DMS 273 (cell line): Measurements from ENCODE around the gene RASL11A.
"Not testable (repeated sequence)": the region's sequence is repeated elsewhere in the genome, so short reads cannot be mapped to it uniquely, and the experiment has no call there.

Experiments used
- DNase-seq: peaks from one replicate; lab custom pipeline; 2025; ENCODE audit not compliant: unreplicated experiment; lab: John Stamatoyannopoulos, UW

Gene RASL11A, protein sequence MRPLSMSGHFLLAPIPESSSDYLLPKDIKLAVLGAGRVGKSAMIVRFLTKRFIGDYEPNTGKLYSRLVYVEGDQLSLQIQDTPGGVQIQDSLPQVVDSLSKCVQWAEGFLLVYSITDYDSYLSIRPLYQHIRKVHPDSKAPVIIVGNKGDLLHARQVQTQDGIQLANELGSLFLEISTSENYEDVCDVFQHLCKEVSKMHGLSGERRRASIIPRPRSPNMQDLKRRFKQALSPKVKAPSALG

GRCh38 chr13:27270594-27271520 lies at the start of gene RASL11A:
Gene RASL11A (plus strand): TSS chr13:27270830. CDS start chr13:27270945, 115 bp downstream.
- peak; percentile 90 for DNase-seq

- not testable (repeated sequence) for DNase-seq
Observed at GRCh38 chr13:27222100-27222499, 48.5 kb upstream of the RASL11A start.

- DNase-seq: no peak
Observed at GRCh38 chr13:27226991-27227390, 43.6 kb upstream of the RASL11A start.

DNA sequence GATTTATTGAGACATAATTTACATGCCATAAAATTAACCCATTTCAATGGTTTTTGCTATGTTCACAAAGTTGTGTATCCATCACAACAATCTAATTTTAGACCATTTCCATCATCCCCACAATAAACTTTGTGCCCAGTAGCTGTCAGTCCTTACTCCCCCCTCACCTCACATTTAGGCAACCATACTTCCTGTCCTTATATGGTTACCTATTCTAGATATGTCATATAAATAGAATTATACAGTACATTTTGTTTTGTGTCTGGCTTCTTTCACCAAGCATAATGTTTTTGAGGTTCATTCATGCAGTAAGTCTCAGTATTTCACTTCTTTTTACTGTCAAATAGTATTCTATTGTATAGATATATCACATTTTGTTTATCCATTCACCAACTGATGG lies 42.5 kb upstream of the RASL11A start:
- DNase-seq: no peak

GRCh38 chr13:27229642-27230041 lies 41.0 kb upstream of the RASL11A start:
- no peak for DNase-seq

DNA sequence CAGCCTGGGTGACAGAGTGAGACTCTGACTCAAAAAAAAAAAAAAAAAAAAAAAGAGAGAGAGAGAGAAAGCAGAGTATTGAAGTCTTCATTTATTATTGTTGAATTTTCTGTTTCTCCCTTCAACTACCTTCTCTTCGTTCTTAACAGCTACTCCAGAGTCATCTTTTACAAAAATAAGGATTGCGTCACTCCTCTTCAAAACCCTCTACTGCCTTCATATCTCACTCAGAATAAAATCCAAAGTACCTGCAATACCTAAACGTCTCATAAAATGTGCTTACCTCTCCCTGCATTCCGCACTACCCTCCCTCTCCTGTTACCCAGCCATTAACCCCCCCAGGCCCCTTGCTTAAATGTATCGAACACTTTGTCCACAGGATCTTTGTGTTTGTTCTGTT lies 36.7 kb upstream of the RASL11A start:
- no peak for DNase-seq

DNA sequence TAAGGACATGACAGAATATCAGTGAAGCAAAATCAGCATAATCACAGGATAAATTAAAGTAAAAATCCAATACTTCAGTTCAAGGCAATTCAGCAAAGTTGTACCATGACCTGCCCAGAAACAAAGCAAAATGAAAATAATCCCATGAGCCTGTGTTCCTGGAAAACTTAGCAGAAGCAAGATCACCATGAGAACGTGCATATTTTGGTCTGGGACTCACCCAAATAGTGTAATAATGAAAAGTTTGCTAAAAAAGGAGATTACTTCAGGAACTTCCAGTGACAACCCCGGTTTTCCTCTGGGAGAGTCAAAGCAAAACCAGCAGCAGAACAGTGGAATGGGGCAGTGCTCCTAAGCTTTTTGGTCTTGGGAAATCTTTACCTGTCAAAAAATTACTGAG lies 34.2 kb upstream of the RASL11A start:
- DNase-seq: no peak

- DNase-seq: no peak
Observed at GRCh38 chr13:27242702-27243101, 27.9 kb upstream of the RASL11A start.

DNA sequence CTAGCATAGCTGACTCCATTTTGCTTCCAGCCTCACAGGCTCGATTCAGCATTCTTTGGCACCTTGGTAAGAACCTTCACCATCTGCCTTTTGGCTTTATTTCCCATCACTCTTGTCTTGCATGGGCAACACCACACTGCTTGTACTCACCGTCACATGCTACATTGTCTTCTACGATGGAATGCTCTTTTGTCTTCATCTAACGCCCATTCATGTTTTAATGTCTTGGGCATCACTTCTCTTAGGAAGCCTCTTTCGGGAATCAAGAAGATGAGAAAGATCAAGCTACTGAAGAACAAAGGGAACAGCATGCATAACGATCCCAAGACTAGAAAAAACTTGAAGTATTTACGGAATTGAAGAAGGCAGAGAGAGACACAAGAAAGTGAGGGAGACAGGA lies 25.0 kb upstream of the RASL11A start:
- no peak for DNase-seq

DNA sequence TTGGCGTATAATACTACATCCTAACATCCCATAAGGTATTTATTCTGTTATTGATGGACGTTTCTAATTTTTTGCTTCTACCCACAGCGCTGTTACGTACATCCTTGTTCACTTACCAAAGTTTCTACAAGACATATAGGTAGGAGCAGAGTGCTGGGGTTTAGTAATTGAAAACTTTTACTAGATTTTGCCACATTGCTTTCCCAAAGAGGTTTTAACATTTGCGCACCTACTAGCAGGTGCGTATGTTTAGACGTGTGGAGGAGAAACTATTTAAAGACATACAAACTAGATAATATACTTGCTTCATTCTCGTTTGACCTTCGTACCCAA lies 19.8 kb upstream of the RASL11A start:
- no peak for DNase-seq

- peak; percentile 95 for DNase-seq
Observed at GRCh38 chr13:27251166-27252091, 19.2 kb upstream of the RASL11A start, which contains the start of gene RPL21. Gene RPL21 (plus strand): TSS chr13:27251558. CDS start chr13:27253777, 2,219 bp downstream.

DNA sequence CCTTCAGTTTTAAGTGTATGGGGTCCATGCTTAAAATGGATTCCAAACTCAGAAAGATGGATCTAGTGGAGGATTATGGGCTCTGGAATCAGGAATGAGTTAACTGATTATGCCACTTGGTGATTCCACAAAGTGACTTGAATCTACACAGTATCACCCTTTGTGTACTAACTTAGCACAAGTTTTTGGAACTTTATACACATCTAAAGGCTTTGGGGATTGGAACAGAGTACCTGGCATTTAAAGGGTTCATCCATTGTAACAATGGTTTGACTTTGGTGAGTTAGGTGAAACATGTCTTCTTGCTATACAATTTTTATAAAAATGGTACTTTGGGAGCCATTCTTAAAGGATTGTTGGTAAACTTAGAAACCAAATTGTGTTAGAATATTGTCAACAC lies 18.2 kb upstream of the RASL11A start:
- DNase-seq: peak; percentile 26

DNA sequence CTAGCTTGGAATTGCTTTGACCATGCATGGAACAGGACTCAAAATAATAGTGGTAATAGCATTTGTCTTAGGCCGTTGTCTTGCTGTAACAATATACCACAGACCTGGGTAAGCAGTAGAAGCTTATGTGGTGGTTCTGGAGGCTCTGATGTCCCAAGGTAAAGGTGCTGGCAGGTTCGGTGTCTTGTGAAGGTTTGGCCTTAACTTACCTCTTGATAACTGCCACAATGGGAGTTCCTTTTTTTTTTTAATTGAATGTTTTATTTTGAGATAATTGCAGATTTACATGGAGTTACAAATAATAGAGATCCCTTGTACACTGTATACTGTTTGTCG lies 13.4 kb upstream of the RASL11A start:
- peak; percentile 31 for DNase-seq

DNA sequence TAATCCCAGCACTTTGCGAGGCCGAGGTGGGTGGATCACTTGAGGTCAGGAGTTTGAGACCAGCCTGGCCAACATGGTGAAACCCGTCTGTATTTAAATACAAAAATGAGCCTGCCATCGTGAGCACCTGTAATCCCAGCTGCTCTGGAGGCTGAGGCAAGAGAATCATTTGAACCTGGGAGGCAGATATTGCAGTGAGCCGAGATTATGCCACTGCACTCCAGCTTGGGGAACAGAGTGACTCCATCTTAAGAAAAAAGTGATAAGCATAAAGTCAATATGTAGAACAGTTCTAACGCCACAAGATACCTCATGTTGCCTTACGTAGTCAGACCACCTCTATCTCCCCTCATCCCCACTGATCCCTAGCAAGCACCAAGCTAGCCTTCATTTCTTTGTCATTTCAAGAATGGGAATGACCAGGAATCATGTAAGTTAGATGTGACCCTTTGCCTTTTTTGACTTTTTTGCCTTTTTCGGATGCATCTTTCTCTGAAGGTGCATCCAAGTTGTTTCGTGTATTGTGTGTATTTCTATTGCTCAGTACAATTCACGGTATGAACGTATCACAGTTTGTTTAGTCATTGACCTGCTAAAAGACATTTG lies 12.9 kb upstream of the RASL11A start:
- DNase-seq: peak; percentile 48

DNA sequence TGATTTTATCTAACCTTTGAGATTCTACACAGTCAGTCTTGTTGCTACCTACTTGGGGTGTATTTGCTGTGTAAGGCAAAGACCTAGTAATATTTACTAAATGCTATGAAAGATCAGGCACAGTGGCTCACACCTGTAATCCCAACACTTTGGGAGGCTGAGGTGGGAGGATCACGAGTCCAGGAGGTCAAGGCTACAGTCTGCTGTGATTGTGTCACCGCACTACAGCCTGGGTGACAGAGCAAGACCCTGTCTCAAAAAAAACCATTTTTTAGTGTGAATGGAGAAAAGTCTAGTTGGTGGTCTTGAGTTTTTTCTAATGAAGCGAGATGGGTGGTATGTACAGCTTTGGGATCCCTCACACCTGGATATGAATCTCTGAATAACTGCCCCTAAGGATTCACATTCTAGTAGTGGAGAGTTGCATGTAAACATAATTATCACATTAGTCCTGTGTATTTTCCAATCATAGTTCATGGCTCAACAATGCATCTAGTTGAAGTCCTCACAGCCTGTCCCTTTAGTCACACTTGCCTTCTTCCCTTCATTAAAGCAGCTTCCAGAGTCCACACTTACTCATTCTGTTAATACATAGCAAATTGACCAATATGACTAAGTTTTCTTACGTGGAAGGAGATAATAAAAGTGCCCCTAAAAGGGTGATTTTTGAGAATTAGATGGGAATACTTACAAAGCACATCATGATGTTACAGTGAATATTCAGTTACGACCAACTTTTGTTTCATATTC lies 11.8 kb upstream of the RASL11A start:
- peak; percentile 48 for DNase-seq

DNA sequence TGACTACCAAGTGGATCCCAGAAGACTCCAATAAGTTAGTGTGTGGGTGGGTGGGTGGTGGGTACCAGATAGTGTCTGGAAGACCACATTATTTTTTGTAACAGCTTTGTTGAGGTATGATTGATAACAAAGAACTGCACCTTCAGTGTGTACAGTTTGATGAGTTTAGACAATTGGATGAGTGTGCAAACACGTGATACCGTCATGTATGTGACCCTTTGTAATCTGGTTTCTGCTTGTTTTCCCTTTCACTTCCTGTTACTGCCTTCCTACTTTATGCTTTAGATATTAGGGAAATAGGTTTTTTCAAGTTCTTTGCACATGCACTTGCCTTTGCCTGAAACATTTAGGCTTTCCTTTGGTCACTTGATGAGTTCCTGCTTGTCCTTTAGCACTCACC lies 10.8 kb upstream of the RASL11A start:
- DNase-seq: no peak

- DNase-seq: no peak
Observed at GRCh38 chr13:27261396-27261795, 9.2 kb upstream of the RASL11A start.

DNA sequence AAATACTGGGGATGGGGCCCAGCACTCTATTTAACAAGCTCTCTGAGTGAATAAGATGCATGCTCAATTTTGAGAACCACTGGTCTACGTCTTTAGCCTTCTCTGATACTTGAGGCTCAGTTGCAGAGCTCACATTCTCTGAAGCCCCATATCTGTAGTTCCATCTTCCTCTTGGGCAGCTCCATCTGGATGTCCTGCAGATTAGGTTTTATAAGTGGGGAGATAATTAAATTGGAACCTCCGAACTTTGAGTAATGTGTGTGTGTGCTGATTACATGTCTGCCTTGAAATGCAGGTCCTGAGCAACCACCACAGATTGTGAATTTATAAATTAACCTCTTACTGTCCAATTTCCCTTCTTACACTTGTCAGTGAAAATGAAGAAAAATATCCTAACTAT lies 7.2 kb upstream of the RASL11A start:
- DNase-seq: peak; percentile 56

- peak; percentile 61 for DNase-seq
Observed at GRCh38 chr13:27264181-27264580, 6.4 kb upstream of the RASL11A start.

DNA sequence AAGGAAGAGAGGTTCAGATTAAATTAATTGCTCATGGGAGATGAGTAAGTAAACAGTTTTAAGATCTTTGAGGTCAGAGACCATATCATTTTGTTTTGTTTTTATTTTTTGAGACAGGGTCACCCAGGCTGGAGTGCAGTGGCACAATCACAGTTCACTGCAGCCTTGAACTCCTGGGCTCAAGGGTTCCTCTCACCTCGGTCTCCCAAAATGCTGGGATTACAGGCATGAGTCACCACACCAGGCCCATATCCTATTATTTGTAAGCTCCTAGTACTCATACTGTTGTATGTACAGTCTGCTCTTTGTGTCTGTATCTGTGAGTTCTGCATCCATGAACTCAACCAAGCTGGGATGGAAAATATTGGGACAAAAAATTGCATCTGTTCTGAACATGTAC lies 6.0 kb upstream of the RASL11A start:
- no peak for DNase-seq
